ENCODE results near the gene MYRFL.
A peak's percentile ranks its signal among the peaks of the same experiment; 100 is the strongest.
"Not testable (repeated sequence)": the region's sequence is repeated elsewhere in the genome, so short reads cannot be mapped to it uniquely, and the experiment has no call there.

The MYRFL gene

GRCh38 chr12:69844416-69844815 lies 19.4 kb downstream of the MYRFL start:
- DNase-seq = no peak

- no peak for DNase-seq
Measured at GRCh38 chr12:69844836-69845235, 19.8 kb downstream of the MYRFL start.

- no peak for DNase-seq
Measured at GRCh38 chr12:69846976-69847375, 21.9 kb downstream of the MYRFL start.

GRCh38 chr12:69851976-69852375 lies 26.9 kb downstream of the MYRFL start:
- DNase-seq = no peak

- not testable (repeated sequence) for DNase-seq
Measured at GRCh38 chr12:69853176-69853961, 28.3 kb downstream of the MYRFL start.

- no peak for DNase-seq
Measured at GRCh38 chr12:69866698-69867097, 41.7 kb downstream of the MYRFL start.

GRCh38 chr12:69868695-69869094 lies 43.7 kb downstream of the MYRFL start:
- DNase-seq = no peak

- no peak for DNase-seq
Measured at GRCh38 chr12:69872804-69873203, 47.8 kb downstream of the MYRFL start.

- DNase-seq = no peak
Measured at GRCh38 chr12:69873429-69873828, 48.4 kb downstream of the MYRFL start.

- no peak for DNase-seq
Measured at GRCh38 chr12:69874606-69875005, 49.6 kb downstream of the MYRFL start.

GRCh38 chr12:69875416-69875935 lies 50.4 kb downstream of the MYRFL start:
- DNase-seq = no peak

GRCh38 chr12:69879007-69879960 lies 54.3 kb downstream of the MYRFL start:
- DNase-seq = peak; percentile 10

- no peak for DNase-seq
Measured at GRCh38 chr12:69880571-69880970, 55.5 kb downstream of the MYRFL start.

- no peak for DNase-seq
Measured at GRCh38 chr12:69881771-69882170, 56.7 kb downstream of the MYRFL start.

GRCh38 chr12:69884386-69884785 lies 59.4 kb downstream of the MYRFL start:
- no peak for DNase-seq

GRCh38 chr12:69885658-69886057 lies 60.6 kb downstream of the MYRFL start:
- no peak for DNase-seq

GRCh38 chr12:69886109-69886508 lies 61.1 kb downstream of the MYRFL start:
- DNase-seq = no peak

GRCh38 chr12:69886715-69887114 lies 61.7 kb downstream of the MYRFL start:
- DNase-seq = no peak

- no peak for DNase-seq
Measured at GRCh38 chr12:69888901-69889300, 63.9 kb downstream of the MYRFL start.

GRCh38 chr12:69894800-69895383 lies 69.9 kb downstream of the MYRFL start:
- DNase-seq = no peak

GRCh38 chr12:69896653-69897381 lies 71.8 kb downstream of the MYRFL start:
- DNase-seq = no peak

- DNase-seq = no peak
Measured at GRCh38 chr12:69897744-69898143, 72.7 kb downstream of the MYRFL start.

GRCh38 chr12:69898236-69898635 lies 73.2 kb downstream of the MYRFL start:
- no peak for DNase-seq

Data from GF-D8 (cell line).